Ascending aorta (tissue), 2 donors: Measurements from ENCODE around the gene GPRASP3. TPM values are rescaled to one million over a fixed set of nuclear protein-coding genes. Genes with fewer than 3 reads are reported as not detected.

Experiments used
- DNase-seq, 2 donors: peaks; one replicate each; pipeline ENCODE4 v3.0.0-alpha.2; 2019; ENCODE audit warnings: low spot score in 2 of 2
- H3K27ac ChIP-seq, 2 donors: fragments of 200-600 bp; sonication (generic); one replicate each; pipeline ENCODE4 v1.5.1; 2016 to 2017; ENCODE audit warnings: mild to moderate bottlenecking in 1 of 2
- H3K27me3 ChIP-seq: fragments of 200-600 bp; sonication (generic); one replicate; pipeline ENCODE4 v1.5.1; 2017
- H3K36me3 ChIP-seq, 2 donors: fragments of 200-600 bp; sonication (generic); one replicate each; pipeline ENCODE4 v1.5.1; 2016
- H3K4me1 ChIP-seq, 2 donors: fragments of 200-600 bp; sonication (generic); one replicate each; pipeline ENCODE4 v1.5.1; 2016 to 2017; ENCODE audit warnings: mild to moderate bottlenecking in 1 of 2
- H3K4me3 ChIP-seq, 2 donors: fragments of 200-600 bp; sonication (generic); one replicate each; pipeline ENCODE4 v1.5.1; 2016 to 2017; ENCODE audit warnings: mild to moderate bottlenecking in 1 of 2
- H3K9me3 ChIP-seq, 2 donors: fragments of 200-600 bp; sonication (generic); one replicate each; pipeline ENCODE4 v1.5.1; 2016
- CTCF ChIP-seq, 3 experiments: fragments of 200-600 bp in 2 of 3; fragments of 450-650 bp in 1 of 3; sonication (generic) in 2 of 3; IDR thresholded peaks; one replicate each; pipeline ENCODE4 v1.5.1; 2016 to 2019; ENCODE audit warnings: antibody characterized with exemption in 3 of 3, mild to moderate bottlenecking in 1 of 3, moderate library complexity in 1 of 3
- intact Hi-C: fragments of 100-400 bp; cut with DNase I; formaldehyde crosslinking; loops from one replicate; pipeline ENCODE4 v1.15.1; 2023
- total RNA-seq: library from RNA; depleted of rRNA; stranded (reverse); fragments of >200 nt; gene quantifications from one replicate; pipeline ENCODE4 v1.1.0, GENCODE V29; 2016

Gene GPRASP3
- total RNA-seq, 1 donor from 2014 or later = 1.7 TPM

- no peak for TF ChIP-seq CTCF (IDR thresholded peaks at IDR 0.05)
- intact Hi-C loops = no loop called here
- H3K27ac ChIP-seq = no peak overlapping the region
- H3K27me3 ChIP-seq = no peaks in the 10 kb centered on the region
- no peaks in the 10 kb centered on the region for H3K36me3 ChIP-seq
- H3K4me1 ChIP-seq = no peaks in the 10 kb centered on the region
- no peak overlapping the region for H3K4me3 ChIP-seq
- DNase-seq = no peak
- H3K9me3 ChIP-seq = no peaks in the 10 kb centered on the region
Measured at GRCh38 chrX:102697494-102697893, 23.0 kb upstream of the GPRASP3 start.

- Histone ChIP-seq H3K27ac (no peak overlapping the region), H3K4me3 (no peak overlapping the region), H3K4me1 (no peaks in the 10 kb centered on the region), H3K36me3 (no peaks in the 10 kb centered on the region), H3K9me3 (no peaks in the 10 kb centered on the region), H3K27me3 (no peaks in the 10 kb centered on the region)
- TF ChIP-seq CTCF (IDR thresholded peaks at IDR 0.05) = no peak
- DNase-seq = no peak
- intact Hi-C loops = no loop called here
Measured at GRCh38 chrX:102708900-102709299, 11.6 kb upstream of the GPRASP3 start.

GRCh38 chrX:102711872-102712215 is 8.7 kb upstream of the GPRASP3 start:
- Histone ChIP-seq H3K27me3 (no peaks in the 10 kb centered on the region), H3K4me1 (no peaks in the 10 kb centered on the region), H3K27ac (peak overlapping the region in 1 of 2 donors; percentile 86), H3K9me3 (no peaks in the 10 kb centered on the region), H3K36me3 (no peaks in the 10 kb centered on the region), H3K4me3 (peak overlapping the region; percentile 56 to 87)
- TF ChIP-seq CTCF (IDR thresholded peaks at IDR 0.05) = no peak
- DNase-seq = no peak
- intact Hi-C loops = loop anchor here (2.0 to 10.0 kb wide), 4 partner anchors 53 to 197 kb away; partner anchors contain the start of gene TMSB15A

- peak within 1 kb of the TSS; percentile 85 to 86 for H3K27ac ChIP-seq
- H3K4me3 ChIP-seq = peak within 1 kb of the TSS; percentile 56 to 87
- intact Hi-C loops = loop anchor here (2.0 to 10.0 kb wide), 4 partner anchors 52 to 198 kb away; partner anchors contain the start of gene TMSB15A
- no peaks in the 10 kb centered on the region for H3K4me1 ChIP-seq
- DNase-seq = peak in 1 of 2 donors; percentile 67
- no peak for TF ChIP-seq CTCF (IDR thresholded peaks at IDR 0.05)
- H3K9me3 ChIP-seq = no peaks in the 10 kb centered on the region
- H3K27me3 ChIP-seq = no peaks in the 10 kb centered on the region
- H3K36me3 ChIP-seq = no peaks in the 10 kb centered on the region
Measured at GRCh38 chrX:102712216-102712966, 8.2 kb upstream of the GPRASP3 start, which contains the start of gene GPRASP2. GPRASP2 (plus strand) TSS chrX:102712448; CDS start chrX:102714870, 2,422 bp downstream.

GRCh38 chrX:102712981-102713625 is 7.4 kb upstream of the GPRASP3 start:
- Histone ChIP-seq H3K4me3 (peak overlapping the region; percentile 56 to 87), H3K27ac (peak overlapping the region; percentile 85 to 86), H3K36me3 (no peaks in the 10 kb centered on the region), H3K9me3 (no peaks in the 10 kb centered on the region), H3K4me1 (no peaks in the 10 kb centered on the region), H3K27me3 (no peaks in the 10 kb centered on the region)
- TF ChIP-seq CTCF (IDR thresholded peaks at IDR 0.05) = peak; percentile 37 to 60 (median 55)
- DNase-seq = peak in 1 of 2 donors; percentile 80
- intact Hi-C loops = loop anchor here (2.0 to 10.0 kb wide), 4 partner anchors 52 to 198 kb away; partner anchors contain the start of gene TMSB15A
